Astrocyte (in vitro differentiated cells and primary cell): ENCODE data around the gene OR2T34. TPM values are rescaled to one million over a fixed set of nuclear protein-coding genes. Genes with fewer than 3 reads are reported as not detected.
"Not testable (repeated sequence)": the region's sequence is repeated elsewhere in the genome, so short reads cannot be mapped to it uniquely, and the experiment has no call there.

Experiments used
- DNase-seq: peaks from one replicate; pipeline ENCODE4 v3.0.0-alpha.2; 2010; ENCODE audit warnings: low read depth
- FAIRE-seq: peaks from 2 replicates; lab custom pipeline; 2011; peaks lifted over from hg19 to GRCh38; lab: Jason Lieb, UNC
- H2AFZ ChIP-seq: 2 replicates; pipeline ENCODE4 v1.6.0; 2012; ENCODE audit warnings: low read depth, low read length, inconsistent platforms
- H3K27ac ChIP-seq: 2 replicates; pipeline ENCODE4 v1.5.1; 2011; ENCODE audit warnings: low read depth, low read length, inconsistent platforms
- H3K27me3 ChIP-seq: 2 replicates; pipeline ENCODE4 v1.6.0; 2011; ENCODE audit warnings: low read length, inconsistent platforms; ENCODE audit not compliant: insufficient read depth
- H3K36me3 ChIP-seq: 2 replicates; pipeline ENCODE4 v1.5.1; 2011; ENCODE audit warnings: low read length, inconsistent platforms; ENCODE audit not compliant: insufficient read depth
- H3K4me1 ChIP-seq: 2 replicates; pipeline ENCODE4 v1.5.1; 2011; ENCODE audit warnings: low read length, inconsistent platforms; ENCODE audit not compliant: insufficient read depth
- H3K4me2 ChIP-seq: 2 replicates; pipeline ENCODE4 v1.6.0; 2012; ENCODE audit warnings: low read length, inconsistent platforms
- H3K4me3 ChIP-seq: 2 replicates; pipeline ENCODE4 v1.5.1; 2011; ENCODE audit warnings: low read depth, mild to moderate bottlenecking, low read length, inconsistent platforms; ENCODE audit not compliant: insufficient read depth
- H3K79me2 ChIP-seq: 2 replicates; pipeline ENCODE4 v1.6.0; 2012; ENCODE audit warnings: mild to moderate bottlenecking, low read length, inconsistent platforms; ENCODE audit not compliant: insufficient read depth
- H3K9ac ChIP-seq: 2 replicates; pipeline ENCODE4 v1.6.0; 2012; ENCODE audit warnings: mild to moderate bottlenecking, low read length, inconsistent platforms
- H3K9me3 ChIP-seq: 2 replicates; pipeline ENCODE4 v1.5.1; 2012; ENCODE audit warnings: low read depth, mild to moderate bottlenecking, low read length, inconsistent platforms; ENCODE audit not compliant: insufficient read depth
- H4K20me1 ChIP-seq: 2 replicates; pipeline ENCODE4 v1.6.0; 2012; ENCODE audit warnings: low read length, inconsistent platforms; ENCODE audit not compliant: insufficient read depth
- H3K27ac Mint-ChIP-seq: one replicate; pipeline ENCODE4 v1.8.0; 2021; ENCODE audit warnings: mild to moderate bottlenecking, mixed read lengths; ENCODE audit not compliant: unreplicated experiment
- H3K27me3 Mint-ChIP-seq: one replicate; pipeline ENCODE4 v1.8.0; 2021; ENCODE audit warnings: low read depth, mixed read lengths; ENCODE audit not compliant: unreplicated experiment
- H3K36me3 Mint-ChIP-seq: one replicate; pipeline ENCODE4 v1.8.0; 2021; ENCODE audit warnings: low read depth, mixed read lengths; ENCODE audit not compliant: unreplicated experiment
- H3K4me1 Mint-ChIP-seq: one replicate; pipeline ENCODE4 v1.8.0; 2021; ENCODE audit warnings: low read depth, mixed read lengths; ENCODE audit not compliant: unreplicated experiment
- H3K4me3 Mint-ChIP-seq: one replicate; pipeline ENCODE4 v1.8.0; 2021; ENCODE audit warnings: mild to moderate bottlenecking, moderate library complexity, mixed read lengths; ENCODE audit not compliant: unreplicated experiment
- H3K9me3 Mint-ChIP-seq: one replicate; pipeline ENCODE4 v1.8.0; 2021; ENCODE audit warnings: mild to moderate bottlenecking, mixed read lengths; ENCODE audit not compliant: unreplicated experiment
- CTCF ChIP-seq: IDR thresholded peaks from 2 replicates; pipeline ENCODE4 v1.5.1; 2011; ENCODE audit warnings: low read depth, mild to moderate bottlenecking, inconsistent platforms, low read length, moderate library complexity; ENCODE audit not compliant: insufficient read depth
- EZH2 ChIP-seq: IDR thresholded peaks from 2 replicates; pipeline ENCODE4 v1.6.1; 2012; ENCODE audit warnings: mild to moderate bottlenecking, low read length, inconsistent platforms; ENCODE audit not compliant: insufficient read depth
- total RNA-seq: library from RNA; stranded (reverse); gene quantifications from 2 replicates; pipeline ENCODE4 v1.2.1, GENCODE V29; 2021

OR2T34 gene
- total RNA-seq, 1 donor from 2014 or later, result not detected

GRCh38 chr1:248585266-248585665 is 10.7 kb upstream of the OR2T34 start:
- Histone ChIP-seq H2AFZ (no peak overlapping the region), H3K9ac (no peak overlapping the region), H3K9me3 (no peaks in the 10 kb centered on the region), H3K4me1 (no peaks in the 10 kb centered on the region), H4K20me1 (no peaks in the 10 kb centered on the region), H3K4me3 (no peak overlapping the region), H3K27me3 (no peaks in the 10 kb centered on the region), H3K27ac (no peak overlapping the region), H3K4me2 (no peak overlapping the region), H3K79me2 (no peaks in the 10 kb centered on the region), H3K36me3 (no peaks in the 10 kb centered on the region)
- H3K36me3 Mint-ChIP-seq, result no peaks in the 10 kb centered on the region
- H3K27me3 Mint-ChIP-seq, result no peaks in the 10 kb centered on the region
- peaks cover 2% of the 10 kb centered on the region for H3K9me3 Mint-ChIP-seq
- no peak overlapping the region for H3K4me3 Mint-ChIP-seq
- FAIRE-seq (no peak), DNase-seq (no peak)
- TF ChIP-seq CTCF, result no peak
- H3K4me1 Mint-ChIP-seq, result no peaks in the 10 kb centered on the region
- no peak overlapping the region for H3K27ac Mint-ChIP-seq

- no peaks in the 10 kb centered on the region for H3K27me3 Mint-ChIP-seq
- H3K9me3 ChIP-seq, result no peaks in the 10 kb centered on the region
- H4K20me1 ChIP-seq, result no peaks in the 10 kb centered on the region
- DNase-seq, result no peak
- no peak overlapping the region for H3K9ac ChIP-seq
- no peak overlapping the region for H3K4me3 Mint-ChIP-seq
- H3K36me3 ChIP-seq, result no peaks in the 10 kb centered on the region
- H3K9me3 Mint-ChIP-seq, result peaks cover 7% of the 10 kb centered on the region
- TF ChIP-seq EZH2 (no peak), CTCF (no peak)
- no peak overlapping the region for H3K27ac ChIP-seq
- H2AFZ ChIP-seq, result no peak overlapping the region
- no peak overlapping the region for H3K27ac Mint-ChIP-seq
- no peaks in the 10 kb centered on the region for H3K4me1 ChIP-seq
- H3K36me3 Mint-ChIP-seq, result no peaks in the 10 kb centered on the region
- no peak for FAIRE-seq
- no peaks in the 10 kb centered on the region for H3K27me3 ChIP-seq
- H3K79me2 ChIP-seq, result no peaks in the 10 kb centered on the region
- no peak overlapping the region for H3K4me3 ChIP-seq
- H3K4me2 ChIP-seq, result no peak overlapping the region
- no peaks in the 10 kb centered on the region for H3K4me1 Mint-ChIP-seq
These were observed 1.9 kb upstream of the OR2T34 start for GRCh38 chr1:248576260-248576980.

- H3K9me3 Mint-ChIP-seq, H3K4me3 Mint-ChIP-seq, FAIRE-seq, H3K27ac Mint-ChIP-seq, H3K9ac ChIP-seq, H3K27me3 ChIP-seq, H3K4me3 ChIP-seq, DNase-seq, H3K27ac ChIP-seq, H3K36me3 ChIP-seq, H3K27me3 Mint-ChIP-seq, H3K4me1 Mint-ChIP-seq, H2AFZ ChIP-seq, H3K79me2 ChIP-seq, H4K20me1 ChIP-seq, H3K9me3 ChIP-seq, H3K36me3 Mint-ChIP-seq, H3K4me1 ChIP-seq, H3K4me2 ChIP-seq: not testable (repeated sequence)
These were observed 701 bp downstream of the OR2T34 start for GRCh38 chr1:248573856-248574255.

- not testable (repeated sequence) for H3K36me3 ChIP-seq, H3K27me3 ChIP-seq, H3K4me1 ChIP-seq, FAIRE-seq, H3K9me3 ChIP-seq, DNase-seq, H3K9me3 Mint-ChIP-seq, H3K79me2 ChIP-seq, H3K36me3 Mint-ChIP-seq, H3K27ac ChIP-seq, H3K4me3 ChIP-seq, H2AFZ ChIP-seq, H3K27me3 Mint-ChIP-seq, H3K9ac ChIP-seq, H3K4me2 ChIP-seq, H3K4me1 Mint-ChIP-seq, H3K4me3 Mint-ChIP-seq, H3K27ac Mint-ChIP-seq, H4K20me1 ChIP-seq
These were observed 2.5 kb downstream of the OR2T34 start for GRCh38 chr1:248572049-248572448.

GRCh38 chr1:248570811-248571210 is 3.7 kb downstream of the OR2T34 start:
- not testable (repeated sequence) for H3K4me1 ChIP-seq, H3K4me3 ChIP-seq, H3K36me3 ChIP-seq, H3K4me2 ChIP-seq, H3K27ac ChIP-seq, FAIRE-seq, H3K27me3 Mint-ChIP-seq, H3K4me3 Mint-ChIP-seq, H2AFZ ChIP-seq, H3K36me3 Mint-ChIP-seq, H3K4me1 Mint-ChIP-seq, H3K79me2 ChIP-seq, H3K9ac ChIP-seq, DNase-seq, H3K27ac Mint-ChIP-seq, H4K20me1 ChIP-seq, H3K27me3 ChIP-seq, H3K9me3 Mint-ChIP-seq, H3K9me3 ChIP-seq
